Adrenal gland (tissue), 12 donors: ENCODE measurements around the gene CCAR1. TPM values are rescaled to one million over a fixed set of nuclear protein-coding genes. Genes with fewer than 3 reads are reported as not detected.

Experiments
- microRNA-seq, 3 donors: library from miRNA; unstranded; fragments of <30 nt; microRNA quantifications; one replicate each; pipeline ENCODE4, GENCODE V29; 2017 to 2020
- polyA plus RNA-seq, 3 donors: library from polyadenylated mRNA; stranded (reverse); fragments of 200-250 nt in 2 of 3; fragments of 350-450 nt in 1 of 3; fragmentation: Illumina TruSeq in 1 of 3; extraction: RNeasy Lipid Tissue Mini Kit (QIAGEN cat#74804) in 1 of 3; gene quantifications; one replicate each; pipeline ENCODE4 v1.2.3, GENCODE V29; 2013 to 2014
- small RNA-seq, 2 donors: library from RNA; depleted of rRNA; stranded (forward); fragments of <200 nt; gene quantifications; one replicate each; pipeline ENCODE3, GENCODE V24; 2016
- total RNA-seq, 9 donors: library from RNA; depleted of rRNA in 4 of 9; stranded (reverse); fragments of >200 nt in 4 of 9; fragments of 120-200 nt in 1 of 9; fragmentation: NEBNext Ultra II Directional in 1 of 9; extraction: Animal tissue kit (Norgen Biotek cat#: 25700) in 1 of 9; gene quantifications; one replicate each; pipeline versions ENCODE4 v1.1.0 to v1.2.4, GENCODE V29; 2013 to 2023
- donor health status: healthy with polysubstance abuse.
- donor health status: Bipolar disorder and iron deficiency.
- donor health status: DM: yes; HTN: yes; CAD: no.
- donor health status: DM: no; HTN: no; CAD: no.
- donor health status: DM: no; HTN: no; CAD: no.
- donor health status: DM: yes; HTN: yes; CAD: no.

The CCAR1 gene
- total and polyA plus RNA-seq, 12 donors = 26.0 to 102 (median 60.6) TPM

Small RNA genes within 50 kb of the gene (microRNA-seq; reads per million reads assigned to microRNA genes)
- gene MIR1254-1 = 0 to 0.45 (median 0) reads per million in 3 donors

Small RNA genes within 50 kb of the gene (small RNA-seq; reads per million reads assigned to genes)
- gene MIR1254-1 (0 reads per million in 2 donors), gene RF00019 (0 reads per million in 2 donors)

Other genes with a start within 250 kb of the CCAR1 start
- 1 to 10 TPM in 7 of 9 donors, under 1 TPM in 2; 0.55 to 8.4 (median 1.7) TPM for gene DNA2, start 249.3 kb upstream of the CCAR1 start, total RNA-seq
- 1 to 10 TPM in 2 of 3 donors, under 1 TPM in 1; 0.64 to 1.8 (median 1.4) TPM for gene DNA2, start 249.3 kb upstream of the CCAR1 start, polyA plus RNA-seq
- 100 to 1,000 TPM in 1 of 9 donors, 10 to 100 TPM in 6, 1 to 10 TPM in 2; 6.3 to 177 (median 19.7) TPM for gene SLC25A16, start 193.7 kb upstream of the CCAR1 start, total RNA-seq
- gene SLC25A16, start 193.7 kb upstream of the CCAR1 start, polyA plus RNA-seq = 10 to 100 TPM; 14.5 to 31.7 (median 14.7) TPM
- gene TET1, start 160.9 kb upstream of the CCAR1 start, total RNA-seq = 10 to 100 TPM in 1 of 9 donors, 1 to 10 TPM in 7, under 1 TPM in 1; 0.91 to 10.0 (median 1.7) TPM
- under 1 TPM; 0.07 to 0.75 (median 0.24) TPM for gene TET1, start 160.9 kb upstream of the CCAR1 start, polyA plus RNA-seq
- 10 to 100 TPM in 5 of 9 donors, 1 to 10 TPM in 4; 2.2 to 16.5 (median 10.6) TPM for gene STOX1, start 106.3 kb downstream of the CCAR1 start, total RNA-seq
- gene STOX1, start 106.3 kb downstream of the CCAR1 start, polyA plus RNA-seq = 10 to 100 TPM in 1 of 3 donors, 1 to 10 TPM in 2; 7.2 to 11.9 (median 7.8) TPM
- gene DDX50, start 180.1 kb downstream of the CCAR1 start, total RNA-seq = 10 to 100 TPM; 14.2 to 45.3 (median 31.4) TPM
- 10 to 100 TPM; 13.3 to 44.4 (median 18.7) TPM for gene DDX50, start 180.1 kb downstream of the CCAR1 start, polyA plus RNA-seq
- 10 to 100 TPM; 18.0 to 86.8 (median 44.8) TPM for gene DDX21, start 234.9 kb downstream of the CCAR1 start, total RNA-seq
- gene DDX21, start 234.9 kb downstream of the CCAR1 start, polyA plus RNA-seq = 10 to 100 TPM; 14.2 to 89.0 (median 15.4) TPM